DOHH2 (cell line): Measurements from ENCODE around the gene RBBP6.

Experiments
- H3F3A ChIP-seq: fragments of 200-600 bp; sonication (generic), shearing (Covaris generic); 2 replicates; pipeline ENCODE4 v1.6.0; 2016; ENCODE audit warnings: antibody characterized with exemption, mild to moderate bottlenecking; ENCODE audit not compliant: control insufficient read depth, insufficient read depth
- H3K27ac ChIP-seq: fragments of 200-600 bp; sonication (generic); 2 replicates; pipeline ENCODE4 v1.5.1; 2014; ENCODE audit warnings: low read depth, mild to moderate bottlenecking, low read length, moderate library complexity
- H3K27me3 ChIP-seq: fragments of 200-600 bp; sonication (generic); 2 replicates; pipeline ENCODE4 v1.6.1; 2014; ENCODE audit warnings: mild to moderate bottlenecking, low read length, mixed read lengths; ENCODE audit not compliant: control insufficient read depth
- H3K36me3 ChIP-seq: fragments of 200-600 bp; sonication (generic); 2 replicates; pipeline ENCODE4 v1.6.1; 2014; ENCODE audit warnings: mild to moderate bottlenecking, low read length, moderate library complexity, mixed read lengths; ENCODE audit not compliant: control insufficient read depth
- H3K4me1 ChIP-seq: fragments of 200-600 bp; sonication (generic); 2 replicates; pipeline ENCODE4 v1.6.1; 2014; ENCODE audit warnings: mild to moderate bottlenecking, low read length, mixed read lengths; ENCODE audit not compliant: control insufficient read depth
- H3K4me2 ChIP-seq: fragments of 200-600 bp; sonication (generic); 2 replicates; pipeline ENCODE4 v1.6.0; 2014; ENCODE audit warnings: mild to moderate bottlenecking, low read length, moderate library complexity
- H3K4me3 ChIP-seq: fragments of 200-600 bp; sonication (generic); 2 replicates; pipeline ENCODE4 v1.5.1; 2014; ENCODE audit warnings: mild to moderate bottlenecking, low read length, mixed read lengths
- H3K79me2 ChIP-seq: fragments of 200-600 bp; sonication (generic); 2 replicates; pipeline ENCODE4 v1.6.1; 2014; ENCODE audit warnings: mild to moderate bottlenecking, low read length, mixed read lengths; ENCODE audit not compliant: control insufficient read depth
- H3K9me2 ChIP-seq: fragments of 200-600 bp; sonication (generic); replicated peaks from 2 replicates; pipeline ENCODE4 v1.6.1; 2014; ENCODE audit warnings: mild to moderate bottlenecking, low read length, mixed read lengths; ENCODE audit not compliant: control insufficient read depth
- H3K9me3 ChIP-seq: fragments of 200-600 bp; sonication (generic); 2 replicates; pipeline ENCODE4 v1.6.1; 2014; ENCODE audit warnings: antibody characterized with exemption, low read length, mixed read lengths; ENCODE audit not compliant: control insufficient read depth, insufficient read depth
- H4K20me1 ChIP-seq: fragments of 200-600 bp; sonication (generic); 2 replicates; pipeline ENCODE4 v1.6.0; 2014; ENCODE audit warnings: low read depth, mild to moderate bottlenecking, antibody characterized with exemption, low read length, moderate library complexity; ENCODE audit not compliant: control insufficient read depth, insufficient read depth
- EZH2phosphoT487 ChIP-seq: fragments of 200-600 bp; sonication (generic); IDR thresholded peaks from 2 replicates; pipeline ENCODE4 v1.6.1; 2017; ENCODE audit warnings: borderline replicate concordance, mild to moderate bottlenecking, antibody characterized with exemption, low read length, moderate library complexity, mixed read lengths
- TF ChIP-seq, protein P1 (sequence below): fragments of 200-600 bp; sonication (generic); IDR thresholded peaks from one replicate; pipeline ENCODE4 v1.5.1; 2014; ENCODE audit warnings: antibody characterized with exemption, mild to moderate bottlenecking, low read depth, low read length; ENCODE audit not compliant: poor library complexity, severe bottlenecking

Gene RBBP6

DNA sequence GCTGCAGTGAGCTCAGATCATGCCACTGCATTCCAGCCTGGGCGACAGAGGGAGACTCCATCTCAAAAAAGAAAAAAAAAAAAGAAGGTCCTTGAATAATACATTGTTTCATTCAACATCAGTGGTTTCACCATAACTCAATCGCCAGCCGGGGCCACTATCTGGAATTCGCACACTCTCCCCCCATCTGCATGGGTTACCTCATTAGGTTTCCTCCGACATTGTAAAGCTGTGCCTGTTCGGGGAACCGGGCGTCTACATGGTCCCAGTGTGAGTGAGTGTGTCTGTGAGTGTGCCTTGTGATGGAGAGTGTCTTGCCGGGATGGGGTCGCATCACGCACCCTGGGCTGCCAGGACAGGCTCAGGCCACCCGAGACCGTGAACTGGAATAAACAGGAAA lies 16.6 kb upstream of the RBBP6 start:
- H3K4me1 ChIP-seq = no peaks in the 10 kb centered on the region
- no peak overlapping the region for H3K4me2 ChIP-seq
- H3K4me3 ChIP-seq = no peak overlapping the region
- H3K36me3 ChIP-seq = no peaks in the 10 kb centered on the region
- TF ChIP-seq, protein P1, sequence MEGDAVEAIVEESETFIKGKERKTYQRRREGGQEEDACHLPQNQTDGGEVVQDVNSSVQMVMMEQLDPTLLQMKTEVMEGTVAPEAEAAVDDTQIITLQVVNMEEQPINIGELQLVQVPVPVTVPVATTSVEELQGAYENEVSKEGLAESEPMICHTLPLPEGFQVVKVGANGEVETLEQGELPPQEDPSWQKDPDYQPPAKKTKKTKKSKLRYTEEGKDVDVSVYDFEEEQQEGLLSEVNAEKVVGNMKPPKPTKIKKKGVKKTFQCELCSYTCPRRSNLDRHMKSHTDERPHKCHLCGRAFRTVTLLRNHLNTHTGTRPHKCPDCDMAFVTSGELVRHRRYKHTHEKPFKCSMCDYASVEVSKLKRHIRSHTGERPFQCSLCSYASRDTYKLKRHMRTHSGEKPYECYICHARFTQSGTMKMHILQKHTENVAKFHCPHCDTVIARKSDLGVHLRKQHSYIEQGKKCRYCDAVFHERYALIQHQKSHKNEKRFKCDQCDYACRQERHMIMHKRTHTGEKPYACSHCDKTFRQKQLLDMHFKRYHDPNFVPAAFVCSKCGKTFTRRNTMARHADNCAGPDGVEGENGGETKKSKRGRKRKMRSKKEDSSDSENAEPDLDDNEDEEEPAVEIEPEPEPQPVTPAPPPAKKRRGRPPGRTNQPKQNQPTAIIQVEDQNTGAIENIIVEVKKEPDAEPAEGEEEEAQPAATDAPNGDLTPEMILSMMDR = no peak
- TF ChIP-seq EZH2phosphoT487 = no peak
- no peaks in the 10 kb centered on the region for H3K9me3 ChIP-seq
- H3K9me2 ChIP-seq = no peaks in the 10 kb centered on the region
- peaks cover 18% of the 10 kb centered on the region for H3K27me3 ChIP-seq
- H3F3A ChIP-seq = no peaks in the 10 kb centered on the region
- H3K27ac ChIP-seq = no peak overlapping the region
- no peaks in the 10 kb centered on the region for H4K20me1 ChIP-seq
- H3K79me2 ChIP-seq = no peaks in the 10 kb centered on the region

DNA sequence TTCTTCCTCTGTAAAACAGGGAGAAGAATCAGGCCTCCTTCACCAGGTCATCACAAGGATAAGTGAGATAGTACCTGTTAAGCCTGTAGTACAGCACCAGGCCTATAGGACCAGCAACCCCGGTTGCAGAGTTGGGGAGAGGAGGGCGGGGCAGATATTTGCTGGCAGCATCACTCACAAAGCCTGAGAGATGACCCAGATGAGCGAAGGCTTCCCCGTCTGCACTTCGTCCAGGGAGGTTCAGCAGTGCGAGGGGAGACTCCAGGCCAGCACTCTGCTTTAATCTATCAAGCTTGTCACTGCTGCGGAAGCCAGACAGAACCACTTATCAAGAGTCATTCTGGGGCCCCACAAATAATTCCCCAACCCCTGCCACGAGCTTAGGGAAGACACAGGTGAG lies 15.8 kb upstream of the RBBP6 start:
- H3K4me2 ChIP-seq = no peak overlapping the region
- no peaks in the 10 kb centered on the region for H3K4me1 ChIP-seq
- H3K9me2 ChIP-seq = no peaks in the 10 kb centered on the region
- TF ChIP-seq, protein P1 = no peak
- no peak for TF ChIP-seq EZH2phosphoT487
- no peaks in the 10 kb centered on the region for H3F3A ChIP-seq
- no peak overlapping the region for H3K4me3 ChIP-seq
- H3K9me3 ChIP-seq = no peaks in the 10 kb centered on the region
- H3K27me3 ChIP-seq = peaks cover 18% of the 10 kb centered on the region
- H3K36me3 ChIP-seq = no peaks in the 10 kb centered on the region
- H3K79me2 ChIP-seq = no peaks in the 10 kb centered on the region
- no peak overlapping the region for H3K27ac ChIP-seq
- H4K20me1 ChIP-seq = no peaks in the 10 kb centered on the region

DNA sequence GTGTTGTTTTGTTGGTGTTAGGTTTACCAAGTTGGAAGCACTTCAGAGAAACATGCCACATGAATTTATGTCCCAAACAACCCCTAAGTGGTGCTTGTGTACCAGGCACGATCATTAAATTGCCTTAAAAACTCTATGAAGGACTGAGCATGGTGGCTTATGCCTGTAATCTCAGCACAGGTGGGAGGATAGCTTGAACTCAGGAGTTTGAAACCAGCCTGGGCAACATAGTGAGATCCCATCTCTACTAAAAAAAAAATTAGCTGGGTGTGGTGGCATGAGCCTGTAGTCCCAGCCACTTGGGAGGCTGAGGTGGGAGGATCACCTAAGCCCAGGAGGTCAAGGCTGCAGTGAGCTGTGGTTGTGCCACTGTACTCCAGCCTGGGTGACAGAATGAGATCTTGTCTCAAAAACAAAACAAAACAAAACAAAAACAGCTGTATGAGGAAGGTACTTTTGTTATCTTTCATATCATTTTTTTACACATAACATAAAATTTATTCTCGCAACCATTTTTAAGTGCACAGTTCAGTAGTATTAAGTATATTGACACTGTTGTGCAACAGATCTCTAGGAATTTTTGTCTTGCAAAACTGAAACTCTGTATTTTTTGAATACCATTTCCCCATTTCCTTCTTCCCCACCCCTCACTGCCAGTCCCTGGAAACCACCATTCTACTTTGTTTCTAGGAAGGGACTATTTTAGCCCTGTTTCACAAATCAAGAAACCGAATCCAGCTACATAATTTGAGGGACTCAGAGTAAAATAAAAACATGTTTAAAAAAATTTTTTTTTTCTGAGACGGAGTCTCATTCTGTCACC lies 14.3 kb upstream of the RBBP6 start:
- Histone ChIP-seq H3K27me3 (peaks cover 24% of the 10 kb centered on the region), H3K4me1 (no peaks in the 10 kb centered on the region), H3K79me2 (no peaks in the 10 kb centered on the region), H4K20me1 (no peaks in the 10 kb centered on the region), H3K36me3 (no peaks in the 10 kb centered on the region), H3K27ac (no peak overlapping the region), H3K9me2 (no peaks in the 10 kb centered on the region), H3F3A (no peaks in the 10 kb centered on the region), H3K4me2 (no peak overlapping the region), H3K9me3 (no peaks in the 10 kb centered on the region), H3K4me3 (no peak overlapping the region)
- TF ChIP-seq EZH2phosphoT487 = no peak
- TF ChIP-seq, protein P1 = no peak
